Measurements from ENCODE around the gene AFAP1.

AFAP1 gene

GRCh38 chr4:7938609-7939376 is 868 bp downstream of the AFAP1 start:
- H3K79me2 ChIP-seq (ENCODE audit: insufficient read depth, low read length) = no peaks in the 10 kb centered on the region
- no peak overlapping the region for H3K4me2 ChIP-seq (ENCODE audit: low read depth, low read length, poor library complexity, severe bottlenecking)
- H3K9me3 ChIP-seq (ENCODE audit: insufficient read depth, low read depth, low read length) = peaks cover 2% of the 10 kb centered on the region; the same call in 1 of the 2 replicates
- H3K4me1 ChIP-seq (ENCODE audit: insufficient read depth, low read length, poor library complexity, severe bottlenecking) = no peaks in the 10 kb centered on the region
- no peak overlapping the region for H3K4me3 ChIP-seq (ENCODE audit: low read length, poor library complexity, severe bottlenecking)
- no peaks in the 10 kb centered on the region for H3F3A ChIP-seq (ENCODE audit: low read depth)
- H3K9ac ChIP-seq (ENCODE audit: low read depth, low read length, poor library complexity, severe bottlenecking) = no peak overlapping the region
- H3K27me3 ChIP-seq (ENCODE audit: insufficient read depth, low read length, poor library complexity, severe bottlenecking) = no peaks in the 10 kb centered on the region
- H2AFZ ChIP-seq (ENCODE audit: low read length) = no peak overlapping the region
- no peak for TF ChIP-seq EZH2phosphoT487 (IDR thresholded peaks at IDR 0.05; ENCODE audit: borderline replicate concordance)
- TF ChIP-seq, protein P1, sequence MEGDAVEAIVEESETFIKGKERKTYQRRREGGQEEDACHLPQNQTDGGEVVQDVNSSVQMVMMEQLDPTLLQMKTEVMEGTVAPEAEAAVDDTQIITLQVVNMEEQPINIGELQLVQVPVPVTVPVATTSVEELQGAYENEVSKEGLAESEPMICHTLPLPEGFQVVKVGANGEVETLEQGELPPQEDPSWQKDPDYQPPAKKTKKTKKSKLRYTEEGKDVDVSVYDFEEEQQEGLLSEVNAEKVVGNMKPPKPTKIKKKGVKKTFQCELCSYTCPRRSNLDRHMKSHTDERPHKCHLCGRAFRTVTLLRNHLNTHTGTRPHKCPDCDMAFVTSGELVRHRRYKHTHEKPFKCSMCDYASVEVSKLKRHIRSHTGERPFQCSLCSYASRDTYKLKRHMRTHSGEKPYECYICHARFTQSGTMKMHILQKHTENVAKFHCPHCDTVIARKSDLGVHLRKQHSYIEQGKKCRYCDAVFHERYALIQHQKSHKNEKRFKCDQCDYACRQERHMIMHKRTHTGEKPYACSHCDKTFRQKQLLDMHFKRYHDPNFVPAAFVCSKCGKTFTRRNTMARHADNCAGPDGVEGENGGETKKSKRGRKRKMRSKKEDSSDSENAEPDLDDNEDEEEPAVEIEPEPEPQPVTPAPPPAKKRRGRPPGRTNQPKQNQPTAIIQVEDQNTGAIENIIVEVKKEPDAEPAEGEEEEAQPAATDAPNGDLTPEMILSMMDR (conservative IDR thresholded peaks at IDR 0.05; ENCODE audit: low read length) = no peak
- H3K9me2 ChIP-seq (replicated peaks; ENCODE audit: low read depth, low read length) = no peaks in the 10 kb centered on the region
- no peaks in the 10 kb centered on the region for H3K36me3 ChIP-seq (ENCODE audit: insufficient read depth, low read length)
- H4K20me1 ChIP-seq (ENCODE audit: insufficient read depth, low read length, poor library complexity, severe bottlenecking) = no peaks in the 10 kb centered on the region

DNA sequence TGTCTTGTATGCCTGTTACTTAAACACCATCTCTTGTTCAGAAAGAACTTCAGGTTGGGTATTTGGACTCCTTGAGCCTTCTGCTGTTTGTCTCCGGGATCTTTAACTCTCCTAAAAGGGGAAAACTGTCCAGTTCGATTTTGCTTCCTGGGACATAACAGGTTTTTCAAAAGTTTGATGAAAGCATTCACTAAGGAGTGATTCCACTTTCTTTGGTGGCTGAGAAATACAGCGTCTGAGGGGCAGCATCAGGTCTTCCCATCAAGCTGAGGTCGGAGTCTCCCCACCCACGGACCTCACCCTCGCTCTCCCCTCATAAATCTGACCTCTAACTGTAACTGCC is 1.4 kb downstream of the AFAP1 start:
- no peaks in the 10 kb centered on the region for H3K4me1 ChIP-seq (ENCODE audit: insufficient read depth, low read length, poor library complexity, severe bottlenecking)
- H3K27me3 ChIP-seq (ENCODE audit: insufficient read depth, low read length, poor library complexity, severe bottlenecking) = no peaks in the 10 kb centered on the region
- no peaks in the 10 kb centered on the region for H3K79me2 ChIP-seq (ENCODE audit: insufficient read depth, low read length)
- no peaks in the 10 kb centered on the region for H3F3A ChIP-seq (ENCODE audit: low read depth)
- H3K9ac ChIP-seq (ENCODE audit: low read depth, low read length, poor library complexity, severe bottlenecking) = no peak overlapping the region
- no peaks in the 10 kb centered on the region for H4K20me1 ChIP-seq (ENCODE audit: insufficient read depth, low read length, poor library complexity, severe bottlenecking)
- TF ChIP-seq EZH2phosphoT487 (IDR thresholded peaks at IDR 0.05; ENCODE audit: borderline replicate concordance) = no peak
- TF ChIP-seq, protein P1 (conservative IDR thresholded peaks at IDR 0.05; ENCODE audit: low read length) = no peak
- no peak overlapping the region for H3K4me3 ChIP-seq (ENCODE audit: low read length, poor library complexity, severe bottlenecking)
- no peak overlapping the region for H3K4me2 ChIP-seq (ENCODE audit: low read depth, low read length, poor library complexity, severe bottlenecking)
- H3K36me3 ChIP-seq (ENCODE audit: insufficient read depth, low read length) = no peaks in the 10 kb centered on the region
- H3K9me2 ChIP-seq (replicated peaks; ENCODE audit: low read depth, low read length) = no peaks in the 10 kb centered on the region
- peaks cover 2% of the 10 kb centered on the region; the same call in 1 of the 2 replicates for H3K9me3 ChIP-seq (ENCODE audit: insufficient read depth, low read depth, low read length)
- no peak overlapping the region for H2AFZ ChIP-seq (ENCODE audit: low read length)

- no peaks in the 10 kb centered on the region for H3K79me2 ChIP-seq (ENCODE audit: insufficient read depth, low read length)
- H3K4me3 ChIP-seq (ENCODE audit: low read length, poor library complexity, severe bottlenecking) = no peak overlapping the region
- H3K9me3 ChIP-seq (ENCODE audit: insufficient read depth, low read depth, low read length) = peaks cover 2% of the 10 kb centered on the region; the same call in 1 of the 2 replicates
- H3K4me1 ChIP-seq (ENCODE audit: insufficient read depth, low read length, poor library complexity, severe bottlenecking) = no peaks in the 10 kb centered on the region
- no peaks in the 10 kb centered on the region for H3F3A ChIP-seq (ENCODE audit: low read depth)
- H3K9me2 ChIP-seq (replicated peaks; ENCODE audit: low read depth, low read length) = no peaks in the 10 kb centered on the region
- H3K36me3 ChIP-seq (ENCODE audit: insufficient read depth, low read length) = no peaks in the 10 kb centered on the region
- no peak overlapping the region for H2AFZ ChIP-seq (ENCODE audit: low read length)
- no peaks in the 10 kb centered on the region for H4K20me1 ChIP-seq (ENCODE audit: insufficient read depth, low read length, poor library complexity, severe bottlenecking)
- no peaks in the 10 kb centered on the region for H3K27me3 ChIP-seq (ENCODE audit: insufficient read depth, low read length, poor library complexity, severe bottlenecking)
- no peak overlapping the region for H3K9ac ChIP-seq (ENCODE audit: low read depth, low read length, poor library complexity, severe bottlenecking)
- no peak overlapping the region for H3K4me2 ChIP-seq (ENCODE audit: low read depth, low read length, poor library complexity, severe bottlenecking)
- no peak for TF ChIP-seq EZH2phosphoT487 (IDR thresholded peaks at IDR 0.05; ENCODE audit: borderline replicate concordance)
- TF ChIP-seq, protein P1 (conservative IDR thresholded peaks at IDR 0.05; ENCODE audit: low read length) = no peak
Measured at GRCh38 chr4:7937006-7937405, 2.7 kb downstream of the AFAP1 start.

Measured in Loucy (cell line).